ENCODE measurements around the gene C9orf50.

The C9orf50 gene

GRCh38 chr9:129633848-129634247, 12.9 kb upstream of the C9orf50 start:
- TF ChIP-seq, protein P1, sequence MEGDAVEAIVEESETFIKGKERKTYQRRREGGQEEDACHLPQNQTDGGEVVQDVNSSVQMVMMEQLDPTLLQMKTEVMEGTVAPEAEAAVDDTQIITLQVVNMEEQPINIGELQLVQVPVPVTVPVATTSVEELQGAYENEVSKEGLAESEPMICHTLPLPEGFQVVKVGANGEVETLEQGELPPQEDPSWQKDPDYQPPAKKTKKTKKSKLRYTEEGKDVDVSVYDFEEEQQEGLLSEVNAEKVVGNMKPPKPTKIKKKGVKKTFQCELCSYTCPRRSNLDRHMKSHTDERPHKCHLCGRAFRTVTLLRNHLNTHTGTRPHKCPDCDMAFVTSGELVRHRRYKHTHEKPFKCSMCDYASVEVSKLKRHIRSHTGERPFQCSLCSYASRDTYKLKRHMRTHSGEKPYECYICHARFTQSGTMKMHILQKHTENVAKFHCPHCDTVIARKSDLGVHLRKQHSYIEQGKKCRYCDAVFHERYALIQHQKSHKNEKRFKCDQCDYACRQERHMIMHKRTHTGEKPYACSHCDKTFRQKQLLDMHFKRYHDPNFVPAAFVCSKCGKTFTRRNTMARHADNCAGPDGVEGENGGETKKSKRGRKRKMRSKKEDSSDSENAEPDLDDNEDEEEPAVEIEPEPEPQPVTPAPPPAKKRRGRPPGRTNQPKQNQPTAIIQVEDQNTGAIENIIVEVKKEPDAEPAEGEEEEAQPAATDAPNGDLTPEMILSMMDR (IDR thresholded peaks at IDR 0.05) = no peak
- no peak for DNase-seq
- Histone ChIP-seq H3K27me3 (no peaks in the 10 kb centered on the region), H3K9me3 (no peaks in the 10 kb centered on the region), H3K4me1 (peaks cover 0 to 25% (median 16%) of the 10 kb centered on the region in 4 donors), H3K27ac (no peak overlapping the region), H3K4me3 (no peak overlapping the region), H3K36me3 (peaks cover 48 to 65% (median 65%) of the 10 kb centered on the region in 3 donors)
- intact Hi-C loops (cut with DNase I; ENCODE audit: low total_unique reads) = no loop called here

DNA sequence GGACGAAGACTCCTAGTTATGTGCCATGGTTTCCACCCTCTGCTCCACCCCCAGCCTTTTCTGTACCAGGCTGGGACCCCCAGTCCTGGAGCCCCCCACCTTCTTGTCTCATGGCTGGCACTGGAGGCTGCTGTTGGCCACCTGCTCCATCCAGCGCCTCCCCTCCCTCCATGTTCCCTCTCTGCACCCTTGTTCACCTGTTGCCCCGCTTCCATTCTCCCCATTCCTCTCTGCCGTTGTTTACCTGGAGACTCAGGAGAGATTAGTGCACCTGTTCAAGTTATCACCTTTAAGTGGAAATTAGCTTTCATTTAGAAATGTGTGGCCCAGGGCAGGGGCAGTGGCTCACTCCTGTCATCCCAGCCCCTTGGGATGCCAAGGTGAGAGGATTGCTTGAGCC, 12.3 kb upstream of the C9orf50 start:
- Histone ChIP-seq H3K4me1 (peaks cover 0 to 30% (median 22%) of the 10 kb centered on the region in 4 donors), H3K27ac (no peak overlapping the region), H3K9me3 (no peaks in the 10 kb centered on the region), H3K36me3 (peaks cover 47 to 59% (median 58%) of the 10 kb centered on the region in 3 donors), H3K4me3 (no peak overlapping the region), H3K27me3 (no peaks in the 10 kb centered on the region)
- DNase-seq = no peak
- TF ChIP-seq, protein P1 (IDR thresholded peaks at IDR 0.05) = no peak
- intact Hi-C loops (cut with DNase I; ENCODE audit: low total_unique reads) = no loop called here

DNA sequence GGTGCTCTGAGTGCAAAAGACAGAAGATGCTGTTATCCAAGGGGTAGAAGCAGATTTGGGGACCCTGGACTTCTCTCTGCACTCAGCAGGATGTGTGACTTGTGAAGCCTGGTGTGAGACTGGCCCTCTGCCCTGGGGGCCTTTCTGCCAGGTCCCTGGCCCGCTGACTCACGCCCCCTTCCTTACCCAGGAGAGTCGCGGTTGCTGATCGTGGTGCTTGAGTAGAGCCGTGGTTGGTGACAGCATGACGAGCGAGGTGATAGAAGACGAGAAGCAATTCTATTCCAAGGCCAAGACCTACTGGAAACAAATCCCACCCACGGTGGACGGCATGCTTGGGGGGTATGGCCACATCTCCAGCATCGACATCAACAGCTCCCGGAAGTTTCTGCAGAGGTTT, 11.6 kb upstream of the C9orf50 start:
- Histone ChIP-seq H3K36me3 (peaks cover 40 to 51% (median 51%) of the 10 kb centered on the region in 3 donors), H3K27ac (no peak overlapping the region), H3K4me3 (no peak overlapping the region), H3K27me3 (no peaks in the 10 kb centered on the region), H3K9me3 (no peaks in the 10 kb centered on the region), H3K4me1 (peaks cover 0 to 38% (median 29%) of the 10 kb centered on the region in 4 donors)
- intact Hi-C loops (cut with DNase I; ENCODE audit: low total_unique reads) = no loop called here
- DNase-seq = no peak
- TF ChIP-seq, protein P1 (IDR thresholded peaks at IDR 0.05) = no peak

GRCh38 chr9:129631674-129632129, 10.8 kb upstream of the C9orf50 start:
- intact Hi-C loops (cut with DNase I; ENCODE audit: low total_unique reads) = no loop called here
- Histone ChIP-seq H3K27ac (no peak overlapping the region), H3K36me3 (peaks cover 32 to 44% (median 43%) of the 10 kb centered on the region in 3 donors), H3K4me3 (no peak overlapping the region), H3K9me3 (no peaks in the 10 kb centered on the region), H3K27me3 (no peaks in the 10 kb centered on the region), H3K4me1 (peaks cover 0 to 45% (median 37%) of the 10 kb centered on the region in 4 donors)
- TF ChIP-seq, protein P1 (IDR thresholded peaks at IDR 0.05) = no peak
- DNase-seq = no peak

- Histone ChIP-seq H3K4me1 (peaks cover 0 to 47% (median 39%) of the 10 kb centered on the region in 4 donors), H3K27me3 (no peaks in the 10 kb centered on the region), H3K36me3 (peaks cover 26 to 38% (median 38%) of the 10 kb centered on the region in 3 donors), H3K9me3 (no peaks in the 10 kb centered on the region), H3K4me3 (no peak overlapping the region), H3K27ac (no peak overlapping the region)
- no peak for DNase-seq
- intact Hi-C loops (cut with DNase I; ENCODE audit: low total_unique reads) = no loop called here
- TF ChIP-seq, protein P1 (IDR thresholded peaks at IDR 0.05) = no peak
Measured at GRCh38 chr9:129630967-129631673, 10.2 kb upstream of the C9orf50 start.
